NT2/D1 (cell line): ENCODE results near the gene DYNLT1.

ENCODE experiments used
- SUZ12 ChIP-seq: IDR thresholded peaks from 2 replicates; pipeline ENCODE4 v1.6.1; 2011; ENCODE audit not compliant: insufficient read length, insufficient read depth; ENCODE audit errors: extremely low read depth
- YY1 ChIP-seq: IDR thresholded peaks from 2 replicates; pipeline ENCODE4 v1.6.1; 2011; ENCODE audit not compliant: insufficient read length, insufficient read depth
- ZNF274 ChIP-seq: IDR thresholded peaks from 2 replicates; pipeline ENCODE4 v1.6.1; 2011; ENCODE audit warnings: mild to moderate bottlenecking, low read depth, low read length

- TF ChIP-seq YY1 = no peak
- no peak for TF ChIP-seq ZNF274
- no peak for TF ChIP-seq SUZ12
Measured at GRCh38 chr6:158687506-158687905, 43.0 kb upstream of the DYNLT1 start.
